Caco-2 (cell line): Measurements from ENCODE around the gene GTF2A1. TPM values are rescaled to one million over a fixed set of nuclear protein-coding genes. Genes with fewer than 3 reads are reported as not detected.
A peak's percentile ranks its signal among the peaks of the same experiment; 100 is the strongest.

ENCODE experiments used
- BruUV-seq: library from RNA; stranded (reverse); fragments of 400-500 nt; replicated peaks from 2 replicates; lab custom pipeline; 2021; lab: Mats Ljungman, UMichigan
- CTCF ChIA-PET: fragments of 300-600 bp; sonication (Branson Sonifier 250); formaldehyde crosslinking; loops from one replicate; lab custom pipeline; 2022; ENCODE audit warnings: antibody characterized with exemption; lab: Charles Lee
- POLR2A ChIA-PET: fragments of 300-600 bp; sonication (Branson Sonifier 250); formaldehyde crosslinking; loops from one replicate; lab custom pipeline; 2022; ENCODE audit warnings: antibody characterized with exemption; lab: Charles Lee
- DNase-seq, 2 experiments: peaks; one replicate each; pipeline versions ENCODE4 v3.0.0 to v3.0.0-alpha.2; 2020 to 2022
- H3K27me3 ChIP-seq: replicated peaks from 2 replicates; pipeline ENCODE4 v1.6.0; 2011; ENCODE audit warnings: low read length; ENCODE audit not compliant: control insufficient read depth, insufficient read depth
- H3K36me3 ChIP-seq: 2 replicates; pipeline ENCODE4 v1.5.1; 2011; ENCODE audit warnings: low read length; ENCODE audit not compliant: control insufficient read depth, insufficient read depth
- H3K4me1 ChIP-seq: fragments of 250-450 bp; sonication (Bioruptor Pico); 2 replicates; pipeline ENCODE4 v1.5.1; 2020; ENCODE audit warnings: mild to moderate bottlenecking
- H3K4me3 ChIP-seq: 2 replicates; pipeline ENCODE4 v1.5.1; 2011; ENCODE audit warnings: low read depth, mild to moderate bottlenecking, control low read depth, low read length
- H3K9me3 ChIP-seq: fragments of 250-450 bp; sonication (Bioruptor Pico); 2 replicates; pipeline ENCODE4 v1.5.1; 2020; ENCODE audit warnings: mild to moderate bottlenecking, moderate library complexity
- H3K27ac Mint-ChIP-seq: one replicate; pipeline ENCODE4 v1.8.0; 2022; ENCODE audit warnings: mixed read lengths; ENCODE audit not compliant: unreplicated experiment
- H3K27me3 Mint-ChIP-seq: one replicate; pipeline ENCODE4 v1.8.0; 2022; ENCODE audit warnings: mixed read lengths; ENCODE audit not compliant: insufficient read depth, unreplicated experiment
- H3K36me3 Mint-ChIP-seq: one replicate; pipeline ENCODE4 v1.8.0; 2022; ENCODE audit warnings: mild to moderate bottlenecking, mixed read lengths; ENCODE audit not compliant: insufficient read depth, unreplicated experiment
- H3K4me1 Mint-ChIP-seq: one replicate; pipeline ENCODE4 v1.8.0; 2022; ENCODE audit warnings: low read depth, mixed read lengths; ENCODE audit not compliant: unreplicated experiment
- H3K4me3 Mint-ChIP-seq: one replicate; pipeline ENCODE4 v1.8.0; 2022; ENCODE audit warnings: mild to moderate bottlenecking, moderate library complexity, mixed read lengths; ENCODE audit not compliant: unreplicated experiment
- H3K9me3 Mint-ChIP-seq: one replicate; pipeline ENCODE4 v1.8.0; 2022; ENCODE audit warnings: mixed read lengths; ENCODE audit not compliant: unreplicated experiment
- CTCF ChIP-seq, 2 experiments: fragments of 200-600 bp in 1 of 2; IDR thresholded peaks; 1 replicate in 1 of 2; 2 replicates in 1 of 2; pipeline versions ENCODE4 v1.5.1 to v1.8.0; 2011 to 2022; ENCODE audit warnings: antibody characterized with exemption in 1 of 2, control low read depth in 1 of 2, inconsistent platforms in 1 of 2, low read depth in 1 of 2, low read length in 1 of 2, mild to moderate bottlenecking in 1 of 2, moderate library complexity in 1 of 2; ENCODE audit not compliant: insufficient read depth in 1 of 2, severe bottlenecking in 1 of 2, unreplicated experiment in 1 of 2
- intact Hi-C: fragments of 100-400 bp; cut with micrococcal nuclease; formaldehyde crosslinking; loops from one replicate; pipeline ENCODE4 v1.10.0; 2022; ENCODE audit not compliant: unreplicated experiment
- total RNA-seq: library from RNA; stranded (reverse); gene quantifications from 2 replicates; pipeline ENCODE4 v1.2.3, GENCODE V29; 2022

GTF2A1 gene
- total RNA-seq, 1 experiment from 2014 or later = 42.7 TPM

GRCh38 chr14:81172353-81172752 is 48.4 kb downstream of the GTF2A1 start:
- ChIA-PET POLR2A (no interaction called here), CTCF (no interaction called here)
- Mint-ChIP-seq H3K4me3 (no peak overlapping the region), H3K4me1 (no peaks in the 10 kb centered on the region), H3K27me3 (no peaks in the 10 kb centered on the region), H3K9me3 (no peaks in the 10 kb centered on the region), H3K36me3 (peaks cover 6% of the 10 kb centered on the region), H3K27ac (no peak overlapping the region)
- intact Hi-C loops = no loop called here
- DNase-seq = no peak
- no TSS peak for BruUV-seq
- no peak for TF ChIP-seq CTCF (IDR thresholded peaks at IDR 0.05; ENCODE audit: insufficient read depth in 1 of 2, low read depth in 1 of 2, low read length in 1 of 2, severe bottlenecking in 1 of 2, unreplicated experiment in 1 of 2)
- Histone ChIP-seq H3K9me3 (no peaks in the 10 kb centered on the region), H3K27me3 (no peaks in the 10 kb centered on the region), H3K36me3 (no peaks in the 10 kb centered on the region), H3K4me3 (no peak overlapping the region), H3K4me1 (no peaks in the 10 kb centered on the region)

GRCh38 chr14:81170829-81171195 is 49.9 kb downstream of the GTF2A1 start:
- H3K4me3 ChIP-seq = no peak overlapping the region
- no peaks in the 10 kb centered on the region for H3K36me3 ChIP-seq
- Mint-ChIP-seq H3K4me1 (no peaks in the 10 kb centered on the region), H3K27me3 (no peaks in the 10 kb centered on the region), H3K36me3 (peaks cover 6% of the 10 kb centered on the region), H3K9me3 (no peaks in the 10 kb centered on the region), H3K27ac (peak overlapping the region; percentile 86), H3K4me3 (peak overlapping the region; percentile 81)
- TF ChIP-seq CTCF (IDR thresholded peaks at IDR 0.05; ENCODE audit: insufficient read depth in 1 of 2, low read depth in 1 of 2, low read length in 1 of 2, severe bottlenecking in 1 of 2, unreplicated experiment in 1 of 2) = no peak
- H3K4me1 ChIP-seq = no peaks in the 10 kb centered on the region
- intact Hi-C loops = loop anchor here (1.0 to 2.0 kb wide), 3 partner anchors 175 to 294 kb away; no protein-coding TSS in a partner anchor
- no peaks in the 10 kb centered on the region for H3K9me3 ChIP-seq
- POLR2A ChIA-PET = interaction anchor here (0.6 to 1.0 kb wide), 2 partner anchors 9 to 48 kb away, joined by 3 to 5 read pairs; no protein-coding TSS in a partner anchor
- TSS peak; percentile 88 for BruUV-seq
- no peak for DNase-seq
- H3K27me3 ChIP-seq = no peaks in the 10 kb centered on the region
- CTCF ChIA-PET = interaction anchor here (1.1 to 1.4 kb wide), 3 partner anchors 26 to 183 kb away, joined by 3 to 14 read pairs (median 10); no protein-coding TSS in a partner anchor

GRCh38 chr14:81170104-81170828 is 50.5 kb downstream of the GTF2A1 start:
- Histone ChIP-seq H3K36me3 (no peaks in the 10 kb centered on the region), H3K4me3 (peak overlapping the region; percentile 64), H3K4me1 (no peaks in the 10 kb centered on the region), H3K27me3 (no peaks in the 10 kb centered on the region), H3K9me3 (no peaks in the 10 kb centered on the region)
- peak; percentile 88 to 89 for DNase-seq
- ChIA-PET CTCF (interaction anchor here (0.7 to 1.4 kb wide), 5 partner anchors 11 to 183 kb away, joined by 3 to 14 read pairs (median 3); no protein-coding TSS in a partner anchor), POLR2A (interaction anchor here (0.6 to 1.0 kb wide), 5 partner anchors 8 to 174 kb away, joined by 3 to 5 read pairs (median 3); partner anchors contain the start of gene GTF2A1)
- no peaks in the 10 kb centered on the region for H3K4me1 Mint-ChIP-seq
- no peaks in the 10 kb centered on the region for H3K9me3 Mint-ChIP-seq
- H3K36me3 Mint-ChIP-seq = peaks cover 6% of the 10 kb centered on the region
- H3K27me3 Mint-ChIP-seq = no peaks in the 10 kb centered on the region
- peak overlapping the region; percentile 81 for H3K4me3 Mint-ChIP-seq
- peak overlapping the region; percentile 86 for H3K27ac Mint-ChIP-seq
- no TSS peak for BruUV-seq
- intact Hi-C loops = loop anchor here (1.0 to 2.0 kb wide), 3 partner anchors 174 to 295 kb away; no protein-coding TSS in a partner anchor
- TF ChIP-seq CTCF (IDR thresholded peaks at IDR 0.05; ENCODE audit: insufficient read depth in 1 of 2, low read depth in 1 of 2, low read length in 1 of 2, severe bottlenecking in 1 of 2, unreplicated experiment in 1 of 2) = peak; percentile 76 to 86
